Prostate gland (tissue), 2 donors: ENCODE data around the gene NTM.

Experiments
- CTCF ChIP-seq, 4 experiments: fragments of 200-600 bp in 2 of 4; fragments of 450-650 bp in 2 of 4; sonication (generic) in 2 of 4; IDR thresholded peaks; 1 replicate in 3 of 4; 2 replicates in 1 of 4; pipeline ENCODE4 v1.5.1; 2016 to 2019; ENCODE audit warnings: antibody characterized with exemption in 4 of 4, mild to moderate bottlenecking in 2 of 4, moderate library complexity in 2 of 4
- POLR2AphosphoS5 ChIP-seq: sonication (generic); formaldehyde crosslinking; IDR thresholded peaks from one replicate; pipeline ENCODE4 v1.6.1; 2017; ENCODE audit warnings: antibody characterized with exemption

DNA sequence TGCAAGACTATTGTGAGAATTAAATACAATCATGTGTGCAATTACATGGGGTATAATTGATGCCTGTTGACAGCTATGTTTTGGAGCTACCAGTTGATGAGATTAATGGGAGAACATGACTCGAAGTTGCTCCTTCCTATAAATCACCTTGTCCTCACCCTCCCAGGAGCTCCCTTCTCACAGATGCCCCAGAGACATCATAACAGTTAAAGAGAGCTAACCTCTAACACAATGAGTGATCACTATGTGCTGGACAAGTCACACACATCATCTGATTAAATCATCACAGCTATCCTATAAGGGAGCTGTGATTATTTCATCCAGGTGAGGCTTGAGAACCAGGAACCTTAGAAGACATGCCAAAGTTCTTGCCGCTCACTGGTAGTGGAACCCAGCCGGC, 394.2 kb downstream of the NTM start:
- TF ChIP-seq CTCF (IDR thresholded peaks at IDR 0.05) (no peak), POLR2AphosphoS5 (no peak)
